GM12878 (cell line): ENCODE results near the gene OTOR. TPM values are rescaled to one million over a fixed set of nuclear protein-coding genes. Genes with fewer than 3 reads are reported as not detected.

Source experiments
- ATAC-seq: fragments of 200-7000 bp; cut with Tn5 transposase; 3 replicates; pipeline ENCODE4 v1.9.1; 2020; ENCODE audit warnings: mild to moderate bottlenecking, moderate library complexity
- BruUV-seq: library from RNA; stranded (reverse); fragments of 400-500 nt; replicated peaks from 2 replicates; lab custom pipeline; 2021; lab: Mats Ljungman, UMichigan
- CTCF ChIA-PET: fragments of 300-600 bp; sonication (Branson Sonifier 250); formaldehyde crosslinking; extraction: SDS; loops from one replicate; lab custom pipeline; 2021; ENCODE audit warnings: inconsistent platforms; lab: Yijun Ruan, JAX
- POLR2A ChIA-PET: fragments of 350-600 bp; formaldehyde crosslinking; extraction: SDS; loops from one replicate; lab custom pipeline; 2021; ENCODE audit warnings: inconsistent platforms; lab: Charles Lee
- RAD21 ChIA-PET: fragments of 300-600 bp; sonication (Branson Sonifier 250); formaldehyde crosslinking; loops from one replicate; lab custom pipeline; 2023; ENCODE audit warnings: antibody characterized with exemption; ENCODE audit not compliant: unreplicated experiment; lab: Charles Lee
- SMC1A ChIA-PET: fragments of 300-600 bp; sonication (Branson Sonifier 250); formaldehyde crosslinking; loops from one replicate; lab custom pipeline; 2023; ENCODE audit not compliant: unreplicated experiment, uncharacterized antibody; lab: Charles Lee
- DNase-seq: peaks from one replicate; pipeline ENCODE4 v3.0.0-alpha.2; 2011; ENCODE audit warnings: low read depth, low spot score
- FAIRE-seq: peaks from 3 replicates; lab custom pipeline; 2011; peaks lifted over from hg19 to GRCh38; lab: Jason Lieb, UNC
- H2AFZ ChIP-seq: 2 replicates; pipeline ENCODE4 v1.6.0; 2011; ENCODE audit warnings: low read depth, low read length, control low read depth; ENCODE audit not compliant: control insufficient read depth
- H3K27ac ChIP-seq: 2 replicates; pipeline ENCODE4 v1.5.1; 2011; ENCODE audit warnings: control low read depth; ENCODE audit not compliant: control insufficient read depth, insufficient read depth
- H3K27me3 ChIP-seq, 2 experiments: replicated peaks in 1 of 2; 2 replicates each; pipeline versions ENCODE4 v1.6.0 to v1.6.1; 2011; ENCODE audit warnings: low read length in 1 of 2; ENCODE audit not compliant: control insufficient read depth in 2 of 2, insufficient read depth in 2 of 2
- H3K36me3 ChIP-seq, 2 experiments: 2 replicates each; pipeline ENCODE4 v1.5.1; 2011; ENCODE audit warnings: low read length in 1 of 2; ENCODE audit not compliant: control insufficient read depth in 2 of 2, insufficient read depth in 2 of 2
- H3K4me1 ChIP-seq: 2 replicates; pipeline ENCODE4 v1.6.1; 2011; ENCODE audit warnings: mild to moderate bottlenecking, low read length, moderate library complexity, mixed read lengths; ENCODE audit not compliant: control insufficient read depth, insufficient read depth
- H3K4me2 ChIP-seq: 2 replicates; pipeline ENCODE4 v1.6.0; 2011; ENCODE audit warnings: control low read depth; ENCODE audit not compliant: control insufficient read depth, insufficient read depth
- H3K4me3 ChIP-seq: fragments of 200-600 bp; sonication (generic); 2 replicates; pipeline ENCODE4 v1.5.1; 2016
- H3K79me2 ChIP-seq: 2 replicates; pipeline ENCODE4 v1.6.0; 2011; ENCODE audit warnings: low read length; ENCODE audit not compliant: control insufficient read depth, insufficient read depth
- H3K9ac ChIP-seq: 2 replicates; pipeline ENCODE4 v1.8.0; 2011; ENCODE audit warnings: low read length, control low read depth, mixed read lengths; ENCODE audit not compliant: control insufficient read depth, insufficient read depth
- H3K9me3 ChIP-seq: replicated peaks from 3 replicates; pipeline ENCODE4 v1.5.1; 2011; ENCODE audit warnings: mild to moderate bottlenecking, low read length; ENCODE audit not compliant: control insufficient read depth, insufficient read depth
- H4K20me1 ChIP-seq: 2 replicates; pipeline ENCODE4 v1.6.0; 2011; ENCODE audit not compliant: control insufficient read depth, insufficient read depth
- CBFB ChIP-seq: IDR thresholded peaks from 2 replicates; pipeline ENCODE4 v1.6.1; 2016; ENCODE audit warnings: antibody characterized with exemption, low read depth
- E2F4 ChIP-seq: IDR thresholded peaks from 2 replicates; pipeline ENCODE4 v1.6.1; 2012; ENCODE audit warnings: low read depth, low read length, improper control_type of control experiment
- E4F1 ChIP-seq: fragments of 450-650 bp; IDR thresholded peaks from 2 replicates; pipeline ENCODE4 v1.6.1; 2018; ENCODE audit warnings: borderline replicate concordance, mild to moderate bottlenecking; ENCODE audit not compliant: partially characterized antibody
- HDAC6 ChIP-seq: fragments of 200-600 bp; sonication (generic); IDR thresholded peaks from one replicate; pipeline ENCODE4 v1.8.0; 2017; ENCODE audit warnings: antibody characterized with exemption; ENCODE audit not compliant: unreplicated experiment
- JUND ChIP-seq: IDR thresholded peaks from 2 replicates; pipeline ENCODE4 v1.6.1; 2012; ENCODE audit warnings: low read depth, mild to moderate bottlenecking, low read length, improper control_type of control experiment, moderate library complexity
- KLF5 ChIP-seq: fragments of 450-650 bp; IDR thresholded peaks from 2 replicates; pipeline ENCODE4 v1.6.1; 2014; ENCODE audit warnings: mild to moderate bottlenecking; ENCODE audit not compliant: partially characterized antibody
- MYB ChIP-seq: fragments of 150-350 bp; IDR thresholded peaks from 2 replicates; pipeline ENCODE4 v1.6.1; 2014; ENCODE audit warnings: mild to moderate bottlenecking, low read depth, low read length, borderline replicate concordance
- NFXL1 ChIP-seq: fragments of 450-650 bp; IDR thresholded peaks from 2 replicates; pipeline ENCODE4 v1.6.1; 2017; ENCODE audit warnings: antibody characterized with exemption, mild to moderate bottlenecking, borderline replicate concordance
- POLR2A ChIP-seq: IDR thresholded peaks from 2 replicates; pipeline ENCODE4 v1.6.1; 2011; ENCODE audit warnings: low read depth, mild to moderate bottlenecking, low read length
- RB1 ChIP-seq: fragments of 450-650 bp; formaldehyde crosslinking; IDR thresholded peaks from 2 replicates; pipeline ENCODE4 v1.6.1; 2017; ENCODE audit warnings: mild to moderate bottlenecking, borderline replicate concordance
- SREBF2 ChIP-seq: IDR thresholded peaks from 2 replicates; pipeline ENCODE4 v1.6.1; 2012; ENCODE audit warnings: mild to moderate bottlenecking, low read length
- TCF12 ChIP-seq: IDR thresholded peaks from 2 replicates; pipeline ENCODE4 v1.6.1; 2011; ENCODE audit warnings: low read depth, mild to moderate bottlenecking, low read length
- ZBED1 ChIP-seq: IDR thresholded peaks from 2 replicates; pipeline ENCODE4 v1.6.1; 2016; ENCODE audit warnings: borderline replicate concordance
- WGBS: methylation state at CpG from one replicate; pipeline ENCODE4 v1.1.6; 2016; ENCODE audit warnings: low lambda C conversion rate; ENCODE audit not compliant: insufficient replicate concordance, insufficient coverage; ENCODE audit errors: missing lambda C conversion rate; 5-methylcytosine and 5-hydroxymethylcytosine counted together
- in situ Hi-C: fragments of 300-500 bp; cut with MboI; formaldehyde crosslinking; loops from 9 replicates; pipeline ENCODE4 v1.14.3; 2018; ENCODE audit warnings: mixed read lengths
- intact Hi-C: fragments of 100-400 bp; cut with micrococcal nuclease; formaldehyde crosslinking; loops from one replicate; pipeline ENCODE4 v1.14.2; 2022; ENCODE audit not compliant: unreplicated experiment
- polyA plus RNA-seq, 11 experiments: library from polyadenylated mRNA; depleted of rRNA in 4 of 11; unstranded in 6 of 11; stranded (reverse) in 5 of 11; fragments of >200 nt; fragmentation: Nextera tagmentation in 4 of 11; fragmentation: Illumina TruSeq in 1 of 11; extraction: Ambion mirVana in 4 of 11; extraction: Trizol in 1 of 11; gene quantifications; 1 replicate in 1 of 11; 2 replicates in 10 of 11; pipeline versions ENCODE4 v1.2.1 to v1.2.3, GENCODE V29; 2011 to 2016; ENCODE audit warnings: inconsistent platforms in 2 of 11, missing spikeins in 2 of 11, low read depth in 1 of 11
- total RNA-seq, 4 experiments: library from RNA; depleted of rRNA in 3 of 4; stranded (reverse); fragments of >200 nt in 3 of 4; fragmentation: Illumina TruSeq in 1 of 4; extraction: Trizol in 1 of 4; gene quantifications; 2 replicates each; pipeline versions ENCODE4 v1.2.1 to v1.2.3, GENCODE V29; 2013 to 2021

Gene OTOR
- total and polyA plus RNA-seq, 10 of the 15 experiments (the other 5 are each of a cell fraction or from before 2014, with no cell fraction given) = not detected

GRCh38 chr20:16785226-16785625, 37.1 kb downstream of the OTOR start:
- Histone ChIP-seq H2AFZ (no peak overlapping the region), H3K9ac (no peak overlapping the region), H3K4me3 (no peak overlapping the region), H3K4me2 (no peak overlapping the region), H4K20me1 (no peaks in the 10 kb centered on the region), H3K4me1 (no peaks in the 10 kb centered on the region), H3K36me3 (no peaks in the 10 kb centered on the region), H3K27ac (no peak overlapping the region), H3K9me3 (no peaks in the 10 kb centered on the region), H3K79me2 (no peaks in the 10 kb centered on the region)
- no TSS peak for BruUV-seq
- ChIA-PET SMC1A (no interaction called here), CTCF (no interaction called here), POLR2A (no interaction called here), RAD21 (no interaction called here)
- FAIRE-seq (no peak), DNase-seq (no peak), ATAC-seq (no peak)
- in situ Hi-C loops = no loop called here
- TF ChIP-seq MYB = no peak
- no peak for TF ChIP-seq E2F4
- no peak for TF ChIP-seq ZBED1
- no peak for TF ChIP-seq HDAC6
- no peak for TF ChIP-seq NFXL1
- TF ChIP-seq E4F1 = no peak
- no peak for TF ChIP-seq JUND
- no peak for TF ChIP-seq CBFB
- TF ChIP-seq KLF5 = no peak
- no peak for TF ChIP-seq RB1
- no peak for TF ChIP-seq TCF12
- no peak for TF ChIP-seq SREBF2
- no peak for TF ChIP-seq POLR2A
- TF ChIP-seq, all 136 proteins: peak for 0
- no peaks in the 10 kb centered on the region for H3K27me3 ChIP-seq
- intact Hi-C loops = no loop called here
- WGBS = 43% methylated on average over 1 of the region's 1 CpG

Other genes with a start within 250 kb of the OTOR start
- gene KIF16B, start 174.9 kb upstream of the OTOR start, total RNA-seq (2014; rRNA removed) = 3.4 and 3.9 TPM in 2 replicates
- 3.5 and 3.7 TPM in 2 replicates for gene KIF16B, start 174.9 kb upstream of the OTOR start, total RNA-seq (2014; rRNA removed; fragmentation: Illumina TruSeq; extraction: Trizol)
- 3.0 and 3.5 TPM in 2 replicates for gene KIF16B, start 174.9 kb upstream of the OTOR start, total RNA-seq (2021)
- gene KIF16B, start 174.9 kb upstream of the OTOR start, polyA plus RNA-seq (2011; rRNA removed) = 5.2 and 6.6 TPM in 2 replicates
- 2.7 and 3.3 TPM in 2 replicates for gene KIF16B, start 174.9 kb upstream of the OTOR start, polyA plus RNA-seq (2014; fragmentation: Illumina TruSeq; extraction: Trizol)
- under 1 TPM; 0.21 to 0.64 TPM for gene KIF16B, start 174.9 kb upstream of the OTOR start, polyA plus RNA-seq (2014; fragmentation: Nextera tagmentation; extraction: Ambion mirVana)
- gene KIF16B, start 174.9 kb upstream of the OTOR start, polyA plus RNA-seq (2014; rRNA removed) = 2.7 TPM in 2 replicates
- gene KIF16B, start 174.9 kb upstream of the OTOR start, polyA plus RNA-seq (2016; fragmentation: Nextera tagmentation; extraction: Ambion mirVana) = 1 to 10 TPM; 2.3 to 2.6 TPM
- 63.5 and 76.1 TPM in 2 replicates for gene SNRPB2, start 18.3 kb upstream of the OTOR start, total RNA-seq (2014; rRNA removed)
- 126 and 137 TPM in 2 replicates for gene SNRPB2, start 18.3 kb upstream of the OTOR start, total RNA-seq (2014; rRNA removed; fragmentation: Illumina TruSeq; extraction: Trizol)
- 78.4 and 84.3 TPM in 2 replicates for gene SNRPB2, start 18.3 kb upstream of the OTOR start, total RNA-seq (2021)
- gene SNRPB2, start 18.3 kb upstream of the OTOR start, polyA plus RNA-seq (2011; rRNA removed) = 123 and 171 TPM in 2 replicates
- 134 and 151 TPM in 2 replicates for gene SNRPB2, start 18.3 kb upstream of the OTOR start, polyA plus RNA-seq (2014; fragmentation: Illumina TruSeq; extraction: Trizol)
- 100 to 1,000 TPM; 188 to 245 TPM for gene SNRPB2, start 18.3 kb upstream of the OTOR start, polyA plus RNA-seq (2014; fragmentation: Nextera tagmentation; extraction: Ambion mirVana)
- 90.1 and 127 TPM in 2 replicates for gene SNRPB2, start 18.3 kb upstream of the OTOR start, polyA plus RNA-seq (2014; rRNA removed)
- 100 to 1,000 TPM; 185 to 188 TPM for gene SNRPB2, start 18.3 kb upstream of the OTOR start, polyA plus RNA-seq (2016; fragmentation: Nextera tagmentation; extraction: Ambion mirVana)